RWPE1 (cell line): ENCODE results near the gene ACOX3.
"Not testable (repeated sequence)": the region's sequence is repeated elsewhere in the genome, so short reads cannot be mapped to it uniquely, and the experiment has no call there.

Experiments
- CTCF ChIA-PET: fragments of 350-600 bp; sonication (Branson Sonifier 250); formaldehyde crosslinking; extraction: SDS; loops from one replicate; lab custom pipeline; 2021; lab: Yijun Ruan, JAX
- POLR2A ChIA-PET: fragments of 400-600 bp; formaldehyde crosslinking; extraction: SDS; loops from one replicate; lab custom pipeline; 2020; ENCODE audit warnings: antibody characterized with exemption; ENCODE audit not compliant: low non-redundant PET; lab: Yijun Ruan, JAX
- DNase-seq: peaks from one replicate; pipeline ENCODE4 v3.0.0; 2012; ENCODE audit warnings: low spot score
- H3K27ac ChIP-seq: fragments of 450-650 bp; 2 replicates; pipeline ENCODE4 v1.5.1; 2017
- CTCF ChIP-seq: fragments of 450-650 bp; conservative IDR thresholded peaks from 2 replicates; pipeline ENCODE4 v1.5.1; 2017; ENCODE audit warnings: low read depth, mild to moderate bottlenecking

The ACOX3 gene

DNA sequence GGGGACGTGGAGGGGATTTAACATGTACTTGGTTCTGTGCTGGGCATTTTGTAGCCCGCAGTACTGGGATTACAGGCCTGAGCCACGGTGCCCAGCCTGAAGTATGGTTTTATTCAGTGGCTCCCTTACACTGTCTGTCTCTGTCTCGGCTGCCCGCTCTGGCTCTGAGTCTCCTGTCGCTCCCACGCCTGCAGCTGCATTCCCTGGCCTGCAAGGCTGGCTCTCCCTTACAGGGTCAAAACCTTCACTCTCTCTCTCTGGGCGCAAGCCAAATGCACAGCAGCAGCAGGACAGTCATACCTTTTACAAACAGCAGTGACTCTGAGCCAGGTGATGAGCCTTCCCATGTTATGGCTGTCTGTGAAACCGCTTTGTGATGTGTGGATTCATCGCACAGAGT lies 98.8 kb downstream of the ACOX3 start:
- no peak overlapping the region for H3K27ac ChIP-seq
- no peak for DNase-seq
- ChIA-PET POLR2A (no interaction called here), CTCF (no interaction called here)
- no peak for TF ChIP-seq CTCF

DNA sequence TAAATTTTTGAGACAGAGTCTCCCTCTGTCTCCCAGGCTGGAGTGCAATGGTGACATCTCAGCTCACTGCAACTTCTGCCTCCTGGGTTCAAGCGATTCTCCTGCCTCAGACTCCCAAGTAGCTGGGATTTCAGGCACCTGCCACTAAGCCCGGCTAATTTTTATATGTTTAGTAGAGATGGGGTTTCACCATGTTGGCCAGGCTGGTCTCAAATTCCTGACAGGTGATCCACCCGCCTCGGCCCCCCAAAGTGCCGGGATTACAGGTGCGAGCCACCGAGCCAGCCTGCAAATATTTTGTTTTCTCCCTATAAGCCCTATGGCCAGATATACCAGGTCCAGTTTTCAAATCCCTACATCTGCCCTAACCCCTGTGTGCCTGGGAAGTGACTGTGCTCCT lies 99.2 kb downstream of the ACOX3 start:
- DNase-seq, CTCF ChIA-PET, H3K27ac ChIP-seq, POLR2A ChIA-PET: not testable (repeated sequence)

- no peak for TF ChIP-seq CTCF
- ChIA-PET POLR2A (no interaction called here), CTCF (interaction anchor here (0.9 kb wide), 1 partner anchor 73 kb away, joined by 3 read pairs; no protein-coding TSS in a partner anchor)
- H3K27ac ChIP-seq, result no peak overlapping the region
- DNase-seq, result no peak
These were observed 99.7 kb downstream of the ACOX3 start for GRCh38 chr4:8340781-8341241.

GRCh38 chr4:8338351-8338961 lies 102.1 kb downstream of the ACOX3 start:
- DNase-seq, result no peak
- H3K27ac ChIP-seq, result no peak overlapping the region
- ChIA-PET CTCF (no interaction called here), POLR2A (no interaction called here)
- TF ChIP-seq CTCF, result no peak

DNA sequence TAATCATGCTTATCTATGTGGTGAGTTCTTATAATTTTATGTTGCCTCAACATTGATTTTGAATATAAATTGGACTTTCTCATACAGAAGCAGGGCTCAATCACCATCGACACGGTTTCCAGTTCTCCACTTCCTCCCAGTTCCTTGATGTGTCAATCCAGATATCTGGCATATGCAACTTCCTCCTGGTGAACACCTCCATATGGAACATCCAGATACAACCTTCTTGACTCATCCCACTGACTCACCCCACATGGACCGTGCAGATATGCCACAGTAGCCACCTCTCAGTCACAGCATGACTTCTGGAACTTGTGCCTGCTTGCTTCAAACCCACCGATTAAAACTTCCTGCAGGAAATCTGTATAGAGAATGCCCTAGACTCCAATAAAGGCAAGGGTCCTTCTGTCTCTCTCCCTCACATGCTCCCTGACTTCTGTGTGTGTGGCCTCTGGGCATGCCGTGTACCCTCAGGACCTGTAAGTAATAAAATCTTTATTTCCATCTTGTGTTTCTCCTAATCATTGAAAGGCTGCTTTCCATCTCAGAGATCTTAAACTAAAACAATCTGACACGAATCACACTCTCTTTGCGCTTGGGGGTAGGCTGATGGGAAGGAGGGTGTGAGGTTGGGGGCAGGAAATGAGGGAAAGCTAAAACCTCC lies 104.0 kb downstream of the ACOX3 start:
- peak overlapping the region; percentile 47; the same call in 1 of the 2 replicates for H3K27ac ChIP-seq
- CTCF ChIA-PET, result no interaction called here
- DNase-seq, result peak; percentile 83
- POLR2A ChIA-PET, result no interaction called here
- no peak for TF ChIP-seq CTCF

DNA sequence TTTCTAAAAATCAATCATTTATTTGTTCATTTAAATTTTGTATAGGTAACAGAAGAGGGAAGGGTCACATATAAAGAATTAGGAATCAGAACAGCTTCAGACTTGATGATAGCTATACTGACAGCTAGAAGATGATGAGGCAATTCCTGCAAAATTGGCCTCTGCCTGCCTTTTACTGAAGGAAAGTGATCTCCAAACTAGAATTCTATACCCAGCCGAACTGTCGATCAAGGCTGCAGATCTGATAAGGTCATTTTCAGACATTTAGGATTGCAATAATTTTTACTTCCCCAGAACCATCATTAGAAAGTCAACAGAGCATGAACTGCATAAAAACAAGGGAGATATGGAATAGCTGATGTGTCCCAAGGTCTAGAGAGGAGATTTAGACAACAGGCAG lies 104.7 kb downstream of the ACOX3 start:
- no peak for TF ChIP-seq CTCF
- ChIA-PET CTCF (no interaction called here), POLR2A (no interaction called here)
- H3K27ac ChIP-seq, result no peak overlapping the region
- no peak for DNase-seq

DNA sequence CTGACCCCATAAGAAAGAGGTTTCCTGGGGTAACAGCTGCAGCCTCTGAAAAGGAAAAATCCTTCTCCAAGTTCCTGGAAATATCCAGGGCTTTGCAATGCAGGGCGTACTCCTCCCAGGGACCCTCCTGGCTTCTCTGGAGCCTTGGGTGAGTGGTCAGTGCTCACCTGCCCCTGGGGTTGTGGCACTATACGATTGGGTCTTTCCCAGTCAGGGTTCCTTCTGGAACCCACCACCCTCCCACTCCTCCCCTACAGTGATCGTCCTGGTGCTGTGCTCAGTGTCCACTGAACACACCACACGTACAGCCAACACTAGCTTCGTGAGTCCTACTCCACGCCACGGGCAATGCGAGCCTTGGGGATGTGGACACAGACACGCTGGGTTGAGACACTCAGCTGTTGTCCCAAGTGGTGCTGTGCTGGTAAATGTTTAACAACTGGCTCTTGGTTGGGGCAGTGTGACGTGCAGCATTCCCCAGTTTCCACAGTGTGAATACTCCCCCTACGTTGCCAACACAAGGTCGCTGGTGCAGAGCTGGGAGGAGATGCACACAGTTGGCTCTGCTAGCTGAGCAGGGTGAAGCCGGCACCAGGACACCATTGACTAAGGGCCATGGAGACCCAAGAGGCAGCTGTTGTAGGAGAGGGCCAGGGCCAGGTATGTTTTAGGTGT lies 105.6 kb downstream of the ACOX3 start:
- no peak for TF ChIP-seq CTCF
- no peak for DNase-seq
- ChIA-PET POLR2A (no interaction called here), CTCF (no interaction called here)
- H3K27ac ChIP-seq, result no peak overlapping the region
